ENCODE measurements around the gene SPG7. TPM values are rescaled to one million over a fixed set of nuclear protein-coding genes. Genes with fewer than 3 reads are reported as not detected.

SPG7 gene
- polyA plus RNA-seq, 2 of the 4 experiments (the other 2 are of a cell fraction): 53.2 to 73.2 TPM

DNA sequence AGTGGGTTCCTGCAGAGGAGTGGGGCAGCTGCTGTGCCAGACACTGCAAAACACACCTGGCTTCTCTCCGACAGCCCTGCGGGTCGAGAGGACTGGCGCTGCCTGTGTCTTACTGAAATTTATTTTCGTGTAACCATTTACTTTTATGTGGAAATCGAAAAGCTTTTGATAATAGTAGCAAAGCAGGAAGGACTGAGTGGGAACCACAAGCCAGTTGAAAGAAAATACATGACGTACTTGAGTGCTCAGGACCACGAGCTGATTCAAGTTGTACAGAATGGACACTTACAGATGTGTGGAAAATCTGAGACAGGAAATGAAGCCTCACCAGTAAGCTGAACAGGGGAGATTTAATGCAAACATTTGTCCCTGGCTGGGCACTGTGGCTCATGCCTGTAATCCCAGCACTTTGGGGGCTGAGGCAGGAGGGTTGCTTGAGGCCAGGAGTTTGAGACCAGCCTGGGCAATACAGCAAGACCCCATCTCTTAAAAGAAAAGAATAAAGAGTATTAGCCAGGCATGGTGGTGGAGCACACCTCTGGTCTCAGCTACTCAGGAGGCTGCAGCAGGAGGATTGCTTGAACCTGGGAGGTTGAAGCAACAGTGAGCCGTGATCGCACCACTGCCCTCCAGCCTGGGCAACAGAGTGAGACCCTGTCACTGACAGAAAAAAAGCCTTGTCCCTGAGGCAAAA lies 41.0 kb downstream of the SPG7 start (continued):
- TF ChIP-seq FOSL2 (IDR thresholded peaks at IDR 0.05): no peak
- no peak for TF ChIP-seq FOSL2 (CRISPR knock-in tag; IDR thresholded peaks at IDR 0.05)
- no peak for TF ChIP-seq FOXS1 (CRISPR knock-in tag; IDR thresholded peaks at IDR 0.05)
- TF ChIP-seq JUNB (IDR thresholded peaks at IDR 0.05): no peak
- no peak for TF ChIP-seq GATA3 (IDR thresholded peaks at IDR 0.05; ENCODE audit: borderline replicate concordance)
- TF ChIP-seq, protein P1, sequence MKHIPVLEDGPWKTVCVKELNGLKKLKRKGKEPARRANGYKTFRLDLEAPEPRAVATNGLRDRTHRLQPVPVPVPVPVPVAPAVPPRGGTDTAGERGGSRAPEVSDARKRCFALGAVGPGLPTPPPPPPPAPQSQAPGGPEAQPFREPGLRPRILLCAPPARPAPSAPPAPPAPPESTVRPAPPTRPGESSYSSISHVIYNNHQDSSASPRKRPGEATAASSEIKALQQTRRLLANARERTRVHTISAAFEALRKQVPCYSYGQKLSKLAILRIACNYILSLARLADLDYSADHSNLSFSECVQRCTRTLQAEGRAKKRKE (CRISPR knock-in tag; IDR thresholded peaks at IDR 0.05; ENCODE audit: low read depth): no peak
- TF ChIP-seq FOSB (CRISPR knock-in tag; IDR thresholded peaks at IDR 0.05): no peak
- no peak for TF ChIP-seq CBX8 (IDR thresholded peaks at IDR 0.05)
- TF ChIP-seq MAX (IDR thresholded peaks at IDR 0.05): no peak
- no peak for TF ChIP-seq HDAC2 (IDR thresholded peaks at IDR 0.05)

DNA sequence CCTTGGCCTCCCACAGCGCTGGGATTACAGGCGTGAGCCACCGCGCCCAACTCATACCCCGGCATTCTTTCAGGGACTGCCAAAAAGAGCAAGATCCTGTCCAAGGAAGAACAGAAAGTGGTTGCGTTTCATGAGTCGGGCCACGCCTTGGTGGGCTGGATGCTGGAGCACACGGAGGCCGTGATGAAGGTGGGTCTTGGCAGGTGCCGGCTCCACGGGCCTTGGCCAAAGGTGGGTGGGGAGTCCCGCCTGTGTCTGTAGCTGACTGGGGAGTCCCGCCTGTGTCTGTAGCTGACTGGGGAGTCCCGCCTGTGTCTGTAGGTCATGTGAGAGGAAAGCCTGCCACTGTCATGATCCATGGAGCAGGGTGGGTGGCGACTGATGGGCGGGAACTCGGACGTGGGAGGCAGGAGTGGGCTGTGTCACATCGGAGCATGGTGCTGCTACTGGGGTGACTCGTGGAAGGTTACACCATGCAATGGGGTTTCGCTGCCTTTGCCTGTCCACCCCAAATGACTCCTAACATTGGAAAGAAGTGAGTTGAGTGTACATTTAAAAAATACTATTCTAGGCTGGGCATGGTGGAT lies 42.3 kb downstream of the SPG7 start:
- H3K4me1 ChIP-seq: no peaks in the 10 kb centered on the region
- WGBS (ENCODE audit: missing lambda C conversion rate): 93% methylated on average over 21 of the region's 22 CpGs
- ChIA-PET POLR2A (no interaction called here), CTCF (interaction anchor here (1.0 to 6.2 kb wide), 3 partner anchors 7 to 14 kb away, joined by 3 to 41 read pairs (median 7); no protein-coding TSS in a partner anchor)
- H3K4me2 ChIP-seq: no peak overlapping the region
- H3K9me3 ChIP-seq: no peaks in the 10 kb centered on the region
- FAIRE-seq (no peak), ATAC-seq (no peak), DNase-seq (ENCODE audit: low read depth in 1 of 2, low spot score in 1 of 2) (no peak)
- no peak overlapping the region for H3K27ac ChIP-seq
- TF ChIP-seq USF2 (IDR thresholded peaks at IDR 0.05) (no peak), MAZ (IDR thresholded peaks at IDR 0.05; ENCODE audit: borderline replicate concordance, low read depth, low read length) (no peak), NFE2L2 (conservative IDR thresholded peaks at IDR 0.05; ENCODE audit: low read length) (no peak), NPAS2 (CRISPR knock-in tag; IDR thresholded peaks at IDR 0.05; ENCODE audit: borderline replicate concordance) (no peak)
- no peak overlapping the region for H3K4me3 ChIP-seq

- DNase-seq (ENCODE audit: low read depth in 1 of 2, low spot score in 1 of 2): no peak
- WGBS (ENCODE audit: missing lambda C conversion rate): 96% methylated on average over 22 of the region's 22 CpGs
- ChIA-PET POLR2A (no interaction called here), CTCF (interaction anchor here (0.6 to 1.3 kb wide), 2 partner anchors 8 to 10 kb away, joined by 5 read pairs; no protein-coding TSS in a partner anchor)
- no peak overlapping the region for H3K27ac ChIP-seq
- no peak overlapping the region for H3K4me3 ChIP-seq
- H3K9me3 ChIP-seq: no peaks in the 10 kb centered on the region
- ATAC-seq: no peak
- no peak overlapping the region for H3K4me2 ChIP-seq
- H3K4me1 ChIP-seq: no peaks in the 10 kb centered on the region
- no peak for TF ChIP-seq CEBPB (IDR thresholded peaks at IDR 0.05)
- no peak for FAIRE-seq
Measured at GRCh38 chr16:89552329-89552728, 44.1 kb downstream of the SPG7 start.

DNA sequence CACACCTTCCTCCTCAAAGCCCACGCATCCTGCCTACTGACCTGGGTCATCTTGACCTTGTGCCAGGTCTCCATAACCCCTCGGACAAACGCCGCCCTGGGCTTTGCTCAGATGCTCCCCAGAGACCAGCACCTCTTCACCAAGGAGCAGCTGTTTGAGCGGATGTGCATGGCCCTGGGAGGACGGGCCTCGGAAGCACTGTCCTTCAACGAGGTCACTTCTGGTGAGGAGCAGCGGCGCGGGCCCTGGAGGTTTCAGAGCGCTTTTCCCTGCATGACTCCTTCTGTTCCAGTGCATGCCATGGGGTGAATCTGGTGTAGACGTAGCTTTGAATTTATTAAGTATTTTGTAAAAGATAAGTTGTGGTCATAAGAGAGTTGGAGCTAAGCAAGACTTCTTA lies 44.7 kb downstream of the SPG7 start:
- 91% methylated on average over 13 of the region's 13 CpGs for WGBS (ENCODE audit: missing lambda C conversion rate)
- CTCF ChIA-PET: interaction anchor here (0.9 to 1.3 kb wide), 3 partner anchors 10 to 386 kb away, joined by 3 to 5 read pairs (median 3); no protein-coding TSS in a partner anchor
- POLR2A ChIA-PET: no interaction called here

More for the DNA sequence above, 44.7 kb downstream of the SPG7 start:
- no peak overlapping the region for H3K27ac ChIP-seq
- no peak overlapping the region for H3K4me3 ChIP-seq
- DNase-seq (ENCODE audit: low read depth in 1 of 2, low spot score in 1 of 2): no peak
- no peak for ATAC-seq
- TF ChIP-seq E2F6 (IDR thresholded peaks at IDR 0.05; ENCODE audit: borderline replicate concordance, low read depth) (no peak), ESRRA (IDR thresholded peaks at IDR 0.05; ENCODE audit: borderline replicate concordance, low read length) (no peak), CBX2 (IDR thresholded peaks at IDR 0.05; ENCODE audit: borderline replicate concordance, low read depth) (no peak)
- FAIRE-seq: no peak
- no peak overlapping the region for H3K4me2 ChIP-seq
- peaks cover 4% of the 10 kb centered on the region; the same call in 1 of the 3 replicates for H3K4me1 ChIP-seq
- no peaks in the 10 kb centered on the region for H3K9me3 ChIP-seq
